GM18861 (cell line): Measurements from ENCODE around the gene SLIT3.
"Not testable (repeated sequence)": the region's sequence is repeated elsewhere in the genome, so short reads cannot be mapped to it uniquely, and the experiment has no call there.

Experiments
- ATAC-seq: cut with Tn5 transposase; IDR thresholded peaks from one replicate; pipeline ENCODE4 v1.9.1; 2021; ENCODE audit not compliant: unreplicated experiment

The SLIT3 gene

DNA sequence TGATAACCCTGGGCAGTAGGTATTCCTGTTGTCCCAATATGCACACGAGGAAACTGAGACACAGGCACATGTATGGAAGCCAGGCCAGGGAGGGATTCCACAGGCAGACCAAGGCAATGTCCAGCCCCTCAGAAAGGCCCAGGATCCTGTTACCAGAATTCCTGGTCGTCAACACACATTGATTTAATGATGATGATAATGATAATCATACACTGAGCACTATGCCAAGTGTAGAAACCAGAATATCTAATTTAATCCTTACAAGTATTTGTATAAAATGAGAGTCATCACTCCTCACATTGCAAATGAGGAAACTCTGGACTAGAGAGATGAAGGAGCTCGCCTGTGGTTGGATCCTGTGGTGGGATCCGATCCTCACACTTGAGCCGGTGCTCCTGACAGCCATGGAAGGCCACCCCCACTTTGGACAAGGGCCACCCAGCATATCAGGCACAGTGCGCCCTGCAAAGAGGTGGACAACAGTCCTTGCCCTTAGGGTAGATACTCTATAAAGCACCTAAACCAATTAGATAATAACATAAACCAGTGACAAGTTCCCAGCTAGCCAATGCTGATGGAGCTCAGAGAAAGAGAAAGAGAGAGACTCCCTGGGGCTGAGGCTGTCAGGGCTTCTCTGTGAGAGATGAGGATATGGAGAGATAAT is 185.3 kb downstream of the SLIT3 start:
- no peak for ATAC-seq

DNA sequence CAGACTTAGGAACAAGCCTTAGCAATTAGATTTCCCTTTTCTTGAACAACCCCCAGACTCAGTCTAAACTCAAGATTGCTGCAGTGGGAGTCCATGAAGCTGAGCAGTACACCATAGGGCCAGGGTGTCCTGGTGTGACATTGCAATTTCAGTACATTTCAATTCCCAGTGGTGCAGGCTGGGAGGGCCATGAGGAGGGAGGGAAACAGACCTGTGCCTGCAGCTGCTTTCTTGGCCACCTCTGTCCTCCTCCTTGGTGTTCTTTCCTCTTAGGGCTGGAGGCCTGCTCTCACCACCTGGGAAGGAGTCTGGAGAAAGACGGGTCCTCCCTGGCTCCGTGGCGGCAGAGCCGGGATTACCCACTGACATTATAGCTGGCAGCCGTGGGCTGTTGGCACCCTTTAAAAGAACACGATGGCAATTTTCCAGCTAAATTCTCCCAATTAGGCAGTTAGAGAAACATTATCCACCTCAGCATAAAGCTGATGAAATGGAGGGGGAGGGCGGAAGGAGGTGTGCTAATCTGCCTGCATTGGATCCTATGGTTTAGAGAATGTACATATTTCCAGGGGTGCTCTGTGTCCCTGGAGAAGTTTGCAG is 186.4 kb downstream of the SLIT3 start:
- ATAC-seq = no peak

DNA sequence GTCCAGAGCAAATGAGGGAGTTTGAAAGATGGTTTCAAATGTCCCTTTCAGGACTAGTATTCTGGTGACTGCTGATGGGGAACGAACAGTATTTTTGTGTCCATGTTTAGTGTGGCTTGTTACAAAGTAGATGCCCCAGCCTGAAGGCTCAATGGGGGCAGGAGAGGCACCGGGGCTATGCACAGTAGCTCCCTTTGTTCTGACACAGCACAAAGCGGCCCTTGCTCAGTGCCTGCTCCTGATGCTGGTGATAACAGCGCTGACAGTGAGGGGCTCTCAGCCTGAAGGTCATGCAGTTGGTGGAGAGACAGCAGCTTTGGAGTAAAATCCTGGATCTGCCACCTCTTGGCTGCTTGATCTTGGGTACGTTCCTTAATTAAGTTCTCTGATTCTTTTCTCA is 188.9 kb downstream of the SLIT3 start:
- ATAC-seq = no peak

DNA sequence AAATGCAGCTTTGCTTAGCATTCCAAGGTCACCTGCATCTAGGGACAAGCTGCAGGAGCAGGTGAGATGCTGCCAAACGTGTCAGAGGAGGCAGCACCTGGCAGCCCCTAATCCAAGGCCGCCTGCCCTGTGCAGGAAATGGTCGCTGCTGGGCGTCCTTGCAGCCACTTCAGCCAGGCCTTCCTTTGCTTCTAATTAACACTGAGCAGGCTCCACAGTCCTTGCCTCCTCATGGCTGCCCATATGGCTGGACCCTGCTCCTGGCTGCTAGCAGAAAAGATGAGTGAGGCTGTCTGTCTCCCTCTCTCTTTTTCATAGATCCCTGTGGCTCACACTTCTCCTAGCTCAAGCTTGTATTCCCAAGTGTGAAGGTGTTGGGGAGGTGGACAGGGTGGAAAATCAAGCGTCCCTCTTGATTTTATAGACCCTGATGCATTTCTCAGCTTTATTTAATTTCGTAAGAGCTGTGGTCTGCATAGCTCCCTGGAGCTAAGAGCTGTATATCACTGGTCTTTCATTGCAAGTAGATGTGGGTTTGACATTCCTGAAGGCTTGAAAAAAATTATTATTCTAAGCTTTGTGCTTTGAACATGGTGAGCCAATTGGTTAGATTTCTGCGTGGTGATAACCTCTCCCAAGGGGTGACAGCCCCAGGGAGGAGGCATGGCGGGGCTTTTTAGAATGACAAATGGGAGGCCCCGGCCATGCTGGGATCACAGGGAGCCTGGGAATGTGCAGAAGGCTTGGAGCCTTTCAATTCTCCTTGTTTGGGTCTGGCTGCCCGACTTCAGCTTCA is 193.8 kb downstream of the SLIT3 start:
- no peak for ATAC-seq

DNA sequence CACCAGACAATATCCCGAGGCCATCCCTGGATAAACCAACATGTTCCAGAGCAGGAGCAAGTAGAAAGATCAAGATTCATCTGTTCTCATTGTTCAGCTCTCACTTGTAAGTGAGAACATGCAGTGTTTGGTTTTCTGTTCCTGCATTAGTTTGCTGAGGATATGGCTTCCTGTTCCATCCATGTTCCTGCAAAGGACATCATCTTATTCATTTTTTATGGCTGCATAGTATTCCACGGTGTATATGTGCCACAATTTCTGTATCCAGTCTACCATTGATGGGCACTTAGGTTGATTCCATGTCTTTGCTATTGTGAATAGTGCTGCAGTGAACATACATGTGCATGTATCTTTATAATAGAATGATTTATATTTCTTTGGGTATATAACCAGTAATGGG is 195.4 kb downstream of the SLIT3 start:
- ATAC-seq = not testable (repeated sequence)

DNA sequence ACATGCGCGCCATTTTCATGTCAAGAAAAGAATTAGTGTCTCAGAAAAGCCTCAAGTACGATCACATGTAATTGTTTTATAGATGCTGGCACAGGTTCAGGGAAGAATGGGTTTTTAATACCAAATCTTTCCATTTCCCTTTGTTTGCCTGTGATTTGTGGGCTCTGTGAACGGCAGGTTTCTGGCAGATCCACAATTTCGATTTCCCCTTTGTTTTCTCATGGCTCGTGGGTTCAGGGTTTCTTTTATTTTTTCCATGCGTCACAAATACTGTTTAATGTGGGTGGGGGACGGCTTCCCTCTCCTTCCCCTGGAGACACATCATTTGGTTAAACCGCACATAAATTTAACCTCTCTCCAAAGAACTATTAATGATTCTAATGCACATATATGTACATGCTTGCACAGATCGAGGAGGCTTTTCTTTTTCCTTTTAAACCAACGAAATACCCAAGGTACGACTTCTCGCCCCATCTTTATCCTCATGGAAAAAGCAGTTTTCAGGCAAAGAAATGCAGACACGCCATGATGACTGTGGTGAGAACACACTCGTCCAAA is 195.9 kb downstream of the SLIT3 start:
- no peak for ATAC-seq

DNA sequence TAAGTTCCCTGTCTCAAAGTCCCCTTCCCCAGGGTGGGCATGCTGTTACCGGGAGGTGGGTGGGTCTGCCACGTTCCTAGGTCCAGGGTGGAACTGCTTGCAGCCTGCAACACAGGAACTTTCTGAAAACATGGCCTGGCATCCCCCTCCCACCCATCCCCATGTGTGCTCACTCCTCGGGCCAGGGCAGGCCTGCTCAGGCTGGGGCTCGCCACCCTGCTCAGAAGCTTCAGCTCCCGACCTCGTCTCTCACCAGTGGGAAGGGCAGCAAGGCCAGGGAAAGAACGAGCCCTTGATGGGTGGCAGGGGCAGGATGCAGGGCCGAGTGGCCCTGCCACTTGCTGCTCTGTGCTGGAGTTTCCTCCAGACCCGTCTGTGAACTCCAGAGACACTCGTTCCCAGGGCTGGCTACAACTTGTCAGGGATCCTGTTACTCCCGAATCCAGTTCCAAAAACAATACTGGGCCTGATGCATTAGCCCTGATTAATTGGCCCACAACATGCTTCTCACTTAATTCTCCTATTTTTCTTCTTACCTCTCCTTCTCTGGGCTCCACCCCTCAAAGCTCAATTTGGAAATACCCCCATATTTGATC is 197.3 kb downstream of the SLIT3 start:
- no peak for ATAC-seq

DNA sequence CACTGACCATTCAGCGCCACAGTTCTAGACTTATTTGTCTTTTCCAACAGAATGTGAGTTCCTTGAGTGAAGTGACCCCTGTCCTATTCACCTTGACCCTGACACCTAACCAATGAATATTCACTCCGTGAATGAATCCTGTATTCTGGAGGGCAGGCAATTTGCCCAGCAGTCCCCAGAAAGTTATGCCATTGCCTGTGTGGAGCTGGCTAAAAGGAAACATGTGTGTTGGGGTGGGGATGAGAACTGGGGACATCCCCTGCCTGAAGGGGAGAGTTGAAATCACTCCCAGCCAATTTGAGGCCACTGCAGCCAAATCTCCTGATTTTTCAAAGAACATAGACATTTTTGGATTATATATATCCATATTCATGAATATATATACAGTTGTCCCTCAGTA is 199.0 kb downstream of the SLIT3 start:
- ATAC-seq = no peak

DNA sequence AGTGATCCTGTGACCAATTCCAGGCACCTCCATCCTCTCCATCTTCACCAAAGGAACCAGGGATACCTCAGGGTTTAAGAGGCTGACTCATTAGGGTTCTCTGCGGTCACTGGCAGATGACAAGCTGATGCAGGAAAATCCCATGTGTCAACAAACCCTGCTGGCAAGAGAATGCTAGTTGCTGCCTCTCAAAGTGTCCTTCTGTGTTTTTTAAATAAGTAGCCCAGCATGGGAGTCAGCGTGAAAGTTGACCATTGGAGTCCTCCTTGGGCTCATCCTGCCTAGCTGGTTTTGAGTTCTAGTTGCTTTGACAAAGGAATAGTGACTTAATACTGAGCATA is 200.2 kb downstream of the SLIT3 start:
- ATAC-seq = no peak

DNA sequence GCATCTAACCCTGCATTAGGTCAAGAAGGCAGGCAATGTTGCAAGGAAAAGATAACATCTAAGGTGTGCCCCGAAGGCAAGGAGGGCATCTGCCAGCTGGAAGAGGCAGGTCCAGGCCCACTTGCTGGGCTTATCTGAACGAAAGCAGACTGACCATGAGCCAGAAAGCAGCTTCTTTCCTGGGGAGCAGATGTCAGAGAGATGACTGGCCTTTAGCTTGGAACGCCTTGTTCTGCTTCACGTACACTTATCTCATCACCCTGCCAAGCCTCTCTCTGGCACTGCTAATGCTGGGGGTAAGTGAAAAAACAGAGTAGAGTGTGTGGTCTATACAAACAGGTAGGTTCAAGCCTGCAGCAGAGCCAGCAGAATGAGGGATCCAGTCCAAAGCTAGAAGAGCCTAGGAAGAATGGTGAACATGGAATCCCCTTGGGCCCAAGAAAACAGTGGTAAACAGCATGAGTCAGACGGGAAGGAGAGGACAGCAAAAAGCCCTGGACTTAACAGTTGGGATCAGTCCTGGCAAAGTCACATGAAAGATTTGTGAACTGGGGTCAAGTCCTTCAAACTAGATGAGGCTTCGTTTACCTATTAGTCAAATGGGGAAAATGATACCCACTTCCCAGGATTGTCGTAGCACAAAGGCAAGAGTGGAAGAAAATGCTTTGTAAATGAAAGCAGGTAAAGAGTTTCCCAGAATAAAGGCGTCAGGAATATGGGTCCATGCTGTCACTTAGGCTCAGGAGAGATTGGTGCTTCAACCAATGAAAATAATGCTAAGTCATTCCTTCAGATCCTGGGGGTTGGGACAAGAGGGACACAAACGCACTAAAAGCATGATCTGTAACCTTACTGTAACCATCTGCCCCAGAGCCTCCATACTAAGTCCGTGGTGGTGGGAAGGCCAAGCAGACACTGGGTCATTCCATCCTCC is 200.9 kb downstream of the SLIT3 start:
- ATAC-seq = no peak

DNA sequence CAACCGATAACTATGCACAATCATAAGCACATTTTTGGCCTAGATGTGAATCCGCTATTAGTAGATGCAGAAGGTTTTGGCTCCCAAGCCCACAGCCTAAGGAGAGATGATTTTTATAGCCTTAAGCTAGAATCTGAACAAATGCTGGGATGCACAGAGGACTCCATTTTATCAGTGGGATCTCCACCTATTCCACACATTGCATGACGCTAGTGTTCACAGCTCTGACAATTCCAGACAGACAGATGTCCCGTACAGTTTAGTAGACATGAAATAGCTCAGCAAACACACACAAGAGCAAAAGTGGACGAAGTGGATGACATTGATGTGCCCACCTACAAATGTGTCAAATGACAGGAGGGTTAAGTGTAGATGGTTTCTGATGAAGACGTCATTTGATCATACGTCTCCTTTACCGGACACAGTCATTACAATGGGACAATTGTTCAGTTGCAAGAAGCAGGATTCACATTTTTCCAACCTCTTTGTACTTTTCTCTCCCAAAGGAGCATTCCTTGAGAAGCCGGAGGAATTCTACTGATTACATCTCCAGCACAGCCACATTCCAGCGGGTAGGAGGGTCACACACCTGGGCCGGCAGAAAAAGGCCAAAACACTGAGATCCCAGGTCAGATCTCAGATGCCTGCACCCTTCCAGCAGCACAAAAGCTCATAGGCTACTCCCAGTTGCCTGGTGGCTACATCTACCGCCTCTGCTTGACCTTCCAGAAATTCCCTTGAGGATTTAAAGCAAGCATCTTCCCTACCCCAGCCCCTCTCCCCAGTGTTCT is 202.4 kb downstream of the SLIT3 start:
- no peak for ATAC-seq

DNA sequence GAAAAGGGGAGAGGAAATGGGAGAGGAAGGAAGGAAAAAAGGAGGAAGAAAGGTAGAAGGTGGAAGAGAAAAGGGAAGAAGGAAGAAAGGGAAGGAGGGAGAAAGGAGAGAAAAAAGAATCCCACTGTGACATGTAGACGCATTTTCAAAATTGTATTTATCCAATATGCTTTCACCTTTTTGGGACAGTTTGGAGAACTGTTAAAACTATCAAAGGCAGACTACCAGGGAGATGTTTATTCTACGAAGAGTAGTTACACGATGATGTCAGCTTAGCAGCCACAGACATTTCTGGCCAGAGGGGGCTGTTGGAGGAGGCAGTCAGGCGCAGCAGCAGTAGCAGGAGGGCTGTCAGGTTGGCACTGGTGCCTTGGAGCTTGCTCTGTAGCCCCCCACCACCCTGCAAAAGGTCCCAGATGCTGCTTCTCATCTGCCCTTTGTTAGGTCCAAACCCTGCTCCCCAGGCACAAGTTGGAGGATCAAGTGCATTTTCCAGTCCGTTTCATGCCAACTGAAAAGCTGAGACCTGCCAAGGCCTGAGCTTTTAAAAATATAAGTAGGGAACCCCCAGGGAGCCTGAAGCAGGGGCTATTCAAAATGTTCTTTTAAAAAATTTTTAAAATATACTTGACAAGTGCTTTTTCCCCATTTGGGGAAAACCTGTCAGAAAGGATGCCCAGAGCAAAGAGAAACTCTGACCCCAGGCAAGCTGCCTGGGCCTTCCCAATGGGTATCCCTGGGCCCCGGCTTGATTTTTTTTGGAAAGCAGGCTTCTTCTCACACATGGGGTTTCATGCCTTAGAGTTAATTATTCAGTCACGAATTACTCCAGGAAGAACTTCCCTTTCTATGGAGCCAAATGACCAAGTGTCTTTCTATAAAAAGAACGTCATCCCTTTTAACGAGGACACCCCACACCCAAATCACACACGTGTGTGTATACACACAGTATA is 203.3 kb downstream of the SLIT3 start:
- ATAC-seq = no peak

DNA sequence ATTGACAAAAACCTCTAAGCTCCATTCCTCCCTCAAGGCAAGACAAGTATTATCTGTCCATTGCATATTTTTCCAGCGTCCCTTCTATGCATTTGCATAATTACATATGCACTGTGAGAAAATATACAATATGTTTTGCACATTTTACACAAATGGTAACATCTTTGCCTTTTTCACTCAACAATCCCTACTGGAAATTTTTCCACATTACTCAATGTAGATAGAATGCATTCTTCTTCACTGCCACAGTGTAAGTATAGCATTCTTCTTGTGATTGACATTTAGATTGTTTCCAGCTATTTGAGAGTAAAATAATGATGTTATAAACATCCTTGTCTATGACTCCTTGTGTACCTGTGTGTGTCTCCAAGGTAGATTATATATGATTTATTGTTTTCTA is 205.0 kb downstream of the SLIT3 start:
- no peak for ATAC-seq

DNA sequence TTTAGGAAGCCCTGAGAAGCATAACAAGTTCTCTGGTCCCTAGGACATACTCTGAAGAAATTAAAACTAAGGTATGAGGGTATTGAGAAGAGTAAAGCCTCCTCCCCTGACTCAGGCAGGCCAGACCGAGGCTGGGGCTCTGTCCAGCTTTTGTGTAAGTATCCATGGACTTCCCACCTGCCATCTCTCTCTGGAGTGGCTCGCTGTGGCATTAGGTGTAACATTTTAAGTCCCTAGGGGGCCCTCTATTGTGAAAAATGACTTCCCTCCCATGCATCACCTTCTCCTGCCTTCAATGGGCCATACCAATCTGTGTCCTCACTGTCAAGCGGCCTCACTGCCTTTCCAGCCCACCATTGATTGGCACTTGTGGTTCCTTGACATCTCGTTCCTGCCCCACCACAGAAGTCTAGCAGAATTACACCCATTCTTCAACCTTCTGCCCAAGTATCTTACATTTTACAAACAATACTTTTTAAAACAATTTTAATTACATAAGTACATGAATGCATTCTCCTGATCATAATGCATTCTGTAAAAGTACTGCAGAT is 205.5 kb downstream of the SLIT3 start:
- ATAC-seq = no peak

DNA sequence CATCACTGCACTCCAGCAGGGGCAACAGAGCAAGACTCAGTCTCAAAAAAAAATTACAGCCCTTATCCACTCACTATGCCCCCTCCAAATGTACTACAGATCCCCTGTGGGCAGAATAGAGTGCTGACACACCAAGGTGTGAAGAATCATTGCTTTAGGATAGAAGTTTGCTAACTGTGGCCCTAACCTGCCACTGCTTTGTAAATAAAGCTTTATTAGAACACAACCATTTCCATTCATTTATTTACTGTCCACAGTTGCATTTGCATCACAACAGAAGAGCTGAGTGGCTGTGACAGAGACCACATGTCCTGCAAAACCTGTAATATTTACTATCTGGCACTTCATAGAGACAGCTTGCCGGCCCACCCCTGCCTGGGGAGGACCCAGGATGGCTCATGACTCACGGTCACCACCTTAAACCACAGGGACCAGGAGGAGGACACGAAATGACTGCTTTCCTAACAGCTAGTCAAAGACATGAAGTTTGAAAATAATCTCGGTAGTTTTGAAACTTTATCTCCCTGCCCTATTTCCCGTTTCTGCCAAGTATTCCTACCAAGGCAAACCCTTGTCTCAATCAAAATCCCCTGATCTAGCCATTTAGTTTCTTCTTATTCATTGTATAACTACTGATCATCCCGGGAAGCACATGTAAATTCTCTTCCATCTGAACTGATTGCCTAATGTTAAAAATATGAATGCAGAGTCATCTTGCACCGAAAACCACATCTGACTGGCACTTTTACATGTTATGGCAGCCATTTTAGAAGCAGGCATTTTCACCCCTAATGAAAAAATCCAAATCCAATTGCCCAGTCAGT is 206.1 kb downstream of the SLIT3 start:
- ATAC-seq = no peak

DNA sequence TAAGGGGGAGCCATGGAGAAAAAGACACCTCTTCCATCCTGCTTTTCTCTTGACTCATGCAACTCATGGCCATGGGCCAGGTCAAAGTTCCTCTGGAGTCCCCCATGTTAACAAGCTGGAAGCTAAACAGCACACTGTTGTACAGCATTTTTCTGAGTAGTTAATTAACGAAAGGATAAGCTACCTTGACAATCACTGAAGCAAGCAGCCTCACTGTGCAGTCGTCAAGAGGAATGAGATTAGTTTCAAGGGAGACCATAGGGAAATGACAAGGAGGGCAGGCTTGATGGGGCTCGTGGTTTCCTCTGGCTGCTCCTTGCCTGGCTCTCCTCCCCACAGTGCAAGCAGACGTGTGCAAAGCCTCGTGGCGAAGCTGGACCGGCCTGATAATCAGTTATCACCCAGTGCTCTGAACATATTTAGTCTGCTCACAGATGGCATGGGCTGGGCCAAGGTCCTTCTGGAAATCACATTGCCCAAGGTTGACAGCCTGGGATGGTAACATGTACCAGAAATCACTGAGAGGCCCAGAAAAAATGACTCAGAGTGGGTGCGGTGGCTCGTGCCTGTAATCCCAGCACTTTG is 209.5 kb downstream of the SLIT3 start:
- ATAC-seq = no peak

DNA sequence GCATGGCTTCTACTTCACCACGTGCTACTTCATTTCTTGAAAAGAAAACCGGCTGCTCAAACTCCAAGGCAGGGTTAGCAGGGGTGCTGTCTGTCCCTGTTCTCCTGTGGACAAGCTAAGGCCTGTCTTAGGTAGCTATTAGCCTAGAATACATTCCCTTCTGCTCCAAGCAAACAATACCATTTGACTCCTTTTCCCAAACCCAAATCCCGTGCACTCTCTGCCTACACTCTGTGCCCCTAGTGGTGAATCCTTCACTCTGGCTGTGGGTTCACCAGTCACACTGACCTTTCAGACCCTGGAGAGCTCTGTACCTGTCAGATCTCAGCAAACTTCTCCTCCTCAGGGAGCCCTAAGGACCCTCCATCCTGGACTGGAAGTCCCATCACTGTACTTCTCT is 211.6 kb downstream of the SLIT3 start:
- ATAC-seq = no peak
